Neural progenitor cell (in vitro differentiated cells): ENCODE data around the gene SSTR5.

Experiments used
- EZH2 ChIP-seq: fragments of 200-600 bp; sonication (generic); IDR thresholded peaks from 2 replicates; pipeline ENCODE4 v1.6.1; 2017; ENCODE audit warnings: antibody characterized with exemption, mild to moderate bottlenecking, moderate library complexity
- TF ChIP-seq, protein P1 (sequence below): fragments of 200-600 bp; sonication (generic); IDR thresholded peaks from 2 replicates; pipeline ENCODE4 v1.5.1; 2017; ENCODE audit warnings: antibody characterized with exemption, mild to moderate bottlenecking

DNA sequence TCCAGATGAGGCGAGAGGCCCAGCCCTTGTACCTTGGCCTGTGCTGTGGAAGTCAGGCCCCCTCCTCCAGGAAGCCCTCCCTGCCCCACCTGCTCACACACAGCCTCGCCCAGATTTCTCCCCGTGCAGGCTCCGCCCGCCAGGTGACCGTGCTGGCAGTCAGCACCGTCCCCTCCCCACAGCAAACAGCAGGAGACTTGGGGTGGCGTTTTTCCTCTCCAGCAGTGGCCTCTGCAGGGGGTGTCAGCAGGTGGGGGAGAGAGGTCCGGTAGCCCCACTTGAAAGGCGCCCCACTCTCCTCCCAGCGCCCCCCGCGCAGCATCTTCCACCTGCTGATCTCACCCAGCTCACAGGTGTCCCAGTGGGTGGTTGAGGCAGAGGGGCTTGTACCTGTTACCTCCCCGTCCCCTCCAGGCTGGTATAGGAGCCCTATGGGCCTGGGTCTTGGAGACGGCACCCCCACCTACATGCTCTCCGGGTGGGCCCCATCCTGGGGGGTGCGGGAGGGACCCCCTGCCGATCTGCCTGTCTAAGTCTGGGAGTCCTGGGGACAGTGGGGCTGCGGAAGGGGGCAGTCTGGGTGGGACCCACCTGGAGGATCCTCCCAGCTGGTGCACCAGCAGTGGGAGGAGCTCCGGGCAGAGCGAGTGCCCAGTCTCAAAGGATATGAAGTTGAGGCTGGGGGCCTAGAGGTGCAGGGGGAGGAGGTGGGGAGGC lies 27.7 kb downstream of the SSTR5 start:
- TF ChIP-seq, protein P1, sequence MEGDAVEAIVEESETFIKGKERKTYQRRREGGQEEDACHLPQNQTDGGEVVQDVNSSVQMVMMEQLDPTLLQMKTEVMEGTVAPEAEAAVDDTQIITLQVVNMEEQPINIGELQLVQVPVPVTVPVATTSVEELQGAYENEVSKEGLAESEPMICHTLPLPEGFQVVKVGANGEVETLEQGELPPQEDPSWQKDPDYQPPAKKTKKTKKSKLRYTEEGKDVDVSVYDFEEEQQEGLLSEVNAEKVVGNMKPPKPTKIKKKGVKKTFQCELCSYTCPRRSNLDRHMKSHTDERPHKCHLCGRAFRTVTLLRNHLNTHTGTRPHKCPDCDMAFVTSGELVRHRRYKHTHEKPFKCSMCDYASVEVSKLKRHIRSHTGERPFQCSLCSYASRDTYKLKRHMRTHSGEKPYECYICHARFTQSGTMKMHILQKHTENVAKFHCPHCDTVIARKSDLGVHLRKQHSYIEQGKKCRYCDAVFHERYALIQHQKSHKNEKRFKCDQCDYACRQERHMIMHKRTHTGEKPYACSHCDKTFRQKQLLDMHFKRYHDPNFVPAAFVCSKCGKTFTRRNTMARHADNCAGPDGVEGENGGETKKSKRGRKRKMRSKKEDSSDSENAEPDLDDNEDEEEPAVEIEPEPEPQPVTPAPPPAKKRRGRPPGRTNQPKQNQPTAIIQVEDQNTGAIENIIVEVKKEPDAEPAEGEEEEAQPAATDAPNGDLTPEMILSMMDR, result no peak
- no peak for TF ChIP-seq EZH2
